NCI-H69 (cell line): Measurements from ENCODE around the gene GPATCH8.
"Not testable (repeated sequence)": the region's sequence is repeated elsewhere in the genome, so short reads cannot be mapped to it uniquely, and the experiment has no call there.

ENCODE experiments used
- DNase-seq: peaks from one replicate; lab custom pipeline; 2025; lab: John Stamatoyannopoulos, UW

Gene GPATCH8

DNA sequence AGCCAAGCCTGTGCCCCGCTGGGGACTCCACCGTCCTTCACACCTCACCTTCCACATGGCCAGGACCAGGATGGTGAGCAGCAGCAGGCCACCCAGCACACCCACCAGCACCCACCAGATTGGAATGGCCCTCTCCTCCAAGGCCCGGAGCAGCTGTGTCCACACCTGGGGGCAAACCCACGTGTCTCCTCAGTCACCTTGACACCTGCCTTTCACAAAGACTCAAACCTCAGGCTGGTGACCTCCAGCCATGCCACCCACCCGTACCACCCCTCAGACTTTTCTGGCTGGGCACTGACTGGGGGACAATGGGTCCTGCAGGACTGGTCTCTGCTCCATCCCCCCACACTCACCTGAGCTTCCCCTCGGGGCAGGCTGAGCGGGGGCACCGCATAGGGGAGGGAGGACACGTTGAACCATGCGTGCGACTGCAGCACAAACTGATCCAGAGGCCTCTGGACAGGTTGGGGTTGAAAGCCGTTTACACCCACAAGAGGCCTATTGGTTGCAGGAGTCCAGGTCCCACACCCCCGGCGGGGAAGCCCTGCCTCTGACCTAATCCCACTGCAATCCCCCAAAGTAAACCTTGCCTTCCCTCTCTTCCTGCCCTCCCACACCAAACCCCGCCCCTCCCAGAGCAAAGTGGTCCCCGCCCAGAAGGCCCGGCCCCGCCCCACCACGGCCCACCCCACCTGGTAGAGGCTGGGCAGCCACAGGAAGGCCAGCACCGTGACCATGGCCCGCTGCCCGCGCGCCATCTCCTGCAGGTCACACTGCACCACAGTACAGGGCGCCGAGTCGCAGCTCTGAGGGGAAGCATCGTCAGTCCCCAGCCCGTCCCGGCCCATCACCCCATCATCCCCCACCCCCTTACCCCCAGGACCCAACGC, 128.7 kb downstream of the GPATCH8 start:
- DNase-seq: no peak

- DNase-seq: no peak
These were observed 131.2 kb downstream of the GPATCH8 start for GRCh38 chr17:44372036-44372435.

DNA sequence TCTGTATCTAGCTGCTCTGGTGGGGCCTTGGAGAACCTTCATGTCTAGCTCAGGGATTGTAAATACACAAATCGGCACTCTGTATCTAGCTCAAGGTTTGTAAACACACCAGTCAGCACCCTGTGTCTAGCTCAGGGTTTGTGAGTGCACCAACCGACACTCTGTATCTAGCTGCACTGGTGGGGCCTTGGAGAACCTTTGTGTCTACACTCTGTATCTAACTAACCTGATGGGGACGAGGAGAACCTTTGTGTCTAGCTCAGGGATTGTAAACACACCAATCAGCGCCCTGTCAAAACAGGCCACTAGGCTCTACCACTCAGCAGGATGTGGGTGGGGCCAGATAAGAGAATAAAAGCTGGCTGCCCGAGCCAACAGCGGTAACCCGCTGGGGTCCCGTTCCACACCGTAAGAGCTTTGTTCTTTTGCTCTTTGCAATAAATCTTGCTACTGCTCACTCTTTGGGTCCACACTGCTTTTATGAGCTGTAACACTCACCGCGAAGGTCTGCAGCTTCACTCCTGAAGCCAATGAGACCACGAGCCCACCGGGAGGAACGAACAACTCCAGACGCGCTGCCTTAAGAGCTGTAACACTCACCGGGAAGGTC, 133.7 kb downstream of the GPATCH8 start:
- peak; percentile 69 for DNase-seq

DNA sequence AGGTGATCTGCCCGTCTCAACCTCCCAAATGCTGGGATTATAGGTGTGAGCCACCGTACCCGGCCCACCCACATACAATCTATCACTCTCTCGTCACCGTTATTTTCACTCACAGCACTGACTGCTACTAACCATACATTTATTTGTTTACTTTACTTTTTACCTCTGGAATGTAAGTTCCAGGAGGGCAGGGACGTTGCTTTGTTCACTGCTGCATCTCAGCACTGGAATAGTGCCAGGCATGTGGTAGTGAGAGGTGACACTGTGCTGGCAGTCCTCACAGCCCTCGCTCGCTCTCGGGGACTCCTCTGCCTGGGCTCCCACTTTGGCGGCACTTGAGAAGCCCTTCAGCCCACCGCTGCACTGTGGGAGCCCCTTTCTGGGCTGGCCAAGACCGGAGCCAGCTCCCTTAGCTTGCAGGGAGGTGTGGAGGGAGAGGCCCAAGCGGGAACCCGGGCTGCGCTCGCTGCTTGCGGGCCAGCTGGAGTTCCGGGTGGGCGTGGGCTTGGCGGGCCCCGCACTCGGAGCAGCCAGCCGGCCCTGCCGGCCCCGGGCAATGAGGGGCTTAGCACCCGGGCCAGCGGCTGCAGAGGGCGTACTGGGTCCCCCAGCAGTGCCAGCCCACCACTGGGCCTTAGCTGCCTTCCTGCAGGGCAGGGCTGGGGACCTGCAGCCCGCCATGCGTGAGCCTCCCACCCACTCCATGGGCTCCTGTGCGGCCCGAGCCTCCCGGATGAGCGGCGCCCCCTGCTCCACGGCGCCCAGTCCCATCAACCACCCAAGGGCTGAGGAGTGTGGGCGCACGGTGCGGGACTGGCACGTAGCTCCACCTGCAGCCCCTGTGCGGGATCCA, 134.6 kb downstream of the GPATCH8 start:
- not testable (repeated sequence) for DNase-seq

GRCh38 chr17:44367231-44367979, 135.8 kb downstream of the GPATCH8 start:
- DNase-seq: no peak

DNA sequence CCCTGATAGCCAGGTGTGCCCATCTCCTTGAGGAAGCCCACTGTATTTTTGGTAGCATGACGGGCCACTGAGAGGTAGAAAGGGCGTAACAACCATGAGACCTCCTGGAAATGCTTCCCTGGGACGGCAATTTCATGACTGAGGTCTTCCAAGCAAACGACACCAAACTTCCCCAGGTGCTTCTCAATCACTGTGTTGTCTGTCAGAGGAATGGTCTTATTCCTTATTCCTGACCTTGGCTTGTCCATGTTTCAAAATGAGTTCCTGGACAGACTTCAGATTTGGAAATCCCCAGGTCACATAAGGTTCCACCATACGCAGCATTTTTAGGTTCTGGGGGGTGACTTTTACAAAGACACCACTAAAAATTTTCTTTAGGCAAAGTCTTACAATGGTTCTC, 138.2 kb downstream of the GPATCH8 start:
- not testable (repeated sequence) for DNase-seq

DNA sequence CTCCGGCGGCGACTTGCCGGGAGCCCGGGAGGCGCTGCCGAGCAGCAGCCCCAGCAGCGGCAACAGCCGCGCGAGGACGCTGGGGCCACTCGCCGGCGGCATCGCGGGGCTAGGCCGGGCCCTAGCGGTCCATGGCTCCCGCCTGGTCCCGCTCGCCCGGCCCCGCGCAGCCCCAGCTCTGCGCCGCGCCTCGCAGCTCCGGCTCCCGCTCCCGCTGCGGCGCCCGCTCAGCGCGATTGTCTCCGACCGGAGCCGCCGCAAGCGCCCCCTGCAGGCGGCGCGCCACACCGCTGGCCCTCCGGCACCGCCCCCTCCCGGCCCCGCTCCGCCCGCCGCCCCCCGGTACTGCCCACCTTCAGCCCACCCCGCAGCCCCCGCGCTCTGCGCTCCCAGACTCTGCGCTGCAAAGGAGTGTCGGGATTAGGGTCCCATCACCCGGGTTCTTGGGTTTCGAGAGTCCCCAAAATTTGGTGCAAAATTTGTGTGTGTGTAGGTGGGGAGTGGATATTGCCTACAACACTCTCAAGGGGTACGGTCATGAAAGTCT, 139.5 kb downstream of the GPATCH8 start, which contains the start of gene FAM171A2:
Gene FAM171A2, minus strand, starts transcription at position 241 of the 547 bp plus-strand sequence. Its CDS starts 139 bp downstream, at position 102.
- peak; percentile 87 for DNase-seq

- peak; percentile 80 for DNase-seq
These were observed 140.1 kb downstream of the GPATCH8 start for GRCh38 chr17:44362949-44363612.

DNA sequence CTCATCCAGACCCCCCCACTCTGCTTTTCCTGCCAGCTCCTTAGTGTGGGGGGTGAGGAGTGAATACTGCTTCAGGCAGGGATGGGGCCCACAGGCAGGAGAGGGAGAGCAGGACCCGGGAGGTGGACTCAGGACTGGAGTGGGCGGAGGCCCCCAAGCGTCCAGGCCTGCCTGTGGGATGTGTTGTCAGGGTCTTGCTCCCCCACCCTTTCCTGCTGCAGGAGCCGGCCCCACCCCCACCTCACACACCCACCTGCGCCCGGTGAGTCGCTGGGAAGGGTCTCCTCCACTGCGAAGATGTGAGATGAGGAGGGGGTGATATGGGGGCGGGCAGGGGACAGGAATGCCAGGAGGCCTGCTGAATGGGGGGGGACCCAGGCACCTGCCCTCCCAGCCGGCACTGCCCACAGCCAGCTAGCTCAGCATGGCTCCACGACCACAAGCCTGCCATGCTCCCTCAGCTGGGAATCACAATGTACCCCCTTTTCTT, 140.7 kb downstream of the GPATCH8 start:
- peak; percentile 36 for DNase-seq

- peak; percentile 57 for DNase-seq
These were observed 141.6 kb downstream of the GPATCH8 start for GRCh38 chr17:44361292-44362260.

DNA sequence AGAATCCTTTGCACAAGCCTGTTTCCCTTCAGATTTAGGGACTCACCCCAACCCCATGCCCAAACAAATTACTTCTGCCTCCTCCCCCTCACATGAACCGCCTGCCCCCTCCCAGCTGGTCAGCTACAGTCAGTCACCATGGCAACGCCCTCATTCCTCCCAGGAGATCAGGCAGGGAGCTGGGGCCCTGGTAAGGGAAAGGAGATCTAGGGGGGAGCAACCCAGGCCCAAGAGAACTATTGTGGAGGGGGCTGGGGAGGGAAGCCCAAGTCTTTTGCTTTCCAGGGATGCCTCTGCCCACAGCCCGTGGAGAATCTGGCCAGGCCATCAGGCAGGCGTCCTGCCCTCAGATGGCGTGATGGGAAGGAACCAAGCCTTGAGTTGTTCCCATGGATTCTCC, 142.4 kb downstream of the GPATCH8 start:
- peak; percentile 50 for DNase-seq

DNA sequence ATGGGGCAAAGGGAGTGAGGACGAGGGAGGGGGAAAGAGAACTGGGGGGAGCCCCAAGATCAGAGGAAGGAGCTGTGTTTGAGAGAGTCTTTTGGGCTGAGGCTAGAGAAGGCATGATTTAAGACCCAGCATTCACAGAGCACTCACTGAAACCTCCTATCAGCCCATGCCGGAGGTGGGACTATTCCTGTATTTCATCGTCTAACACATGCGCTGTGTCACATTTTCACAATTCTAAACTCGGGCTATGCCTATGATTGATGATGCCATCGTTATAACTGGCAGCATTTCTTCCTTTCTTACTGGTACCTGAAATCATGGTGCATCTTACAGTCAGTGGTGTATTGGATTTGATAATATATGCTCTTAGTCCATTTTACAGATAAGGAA, 143.1 kb downstream of the GPATCH8 start:
- no peak for DNase-seq

DNA sequence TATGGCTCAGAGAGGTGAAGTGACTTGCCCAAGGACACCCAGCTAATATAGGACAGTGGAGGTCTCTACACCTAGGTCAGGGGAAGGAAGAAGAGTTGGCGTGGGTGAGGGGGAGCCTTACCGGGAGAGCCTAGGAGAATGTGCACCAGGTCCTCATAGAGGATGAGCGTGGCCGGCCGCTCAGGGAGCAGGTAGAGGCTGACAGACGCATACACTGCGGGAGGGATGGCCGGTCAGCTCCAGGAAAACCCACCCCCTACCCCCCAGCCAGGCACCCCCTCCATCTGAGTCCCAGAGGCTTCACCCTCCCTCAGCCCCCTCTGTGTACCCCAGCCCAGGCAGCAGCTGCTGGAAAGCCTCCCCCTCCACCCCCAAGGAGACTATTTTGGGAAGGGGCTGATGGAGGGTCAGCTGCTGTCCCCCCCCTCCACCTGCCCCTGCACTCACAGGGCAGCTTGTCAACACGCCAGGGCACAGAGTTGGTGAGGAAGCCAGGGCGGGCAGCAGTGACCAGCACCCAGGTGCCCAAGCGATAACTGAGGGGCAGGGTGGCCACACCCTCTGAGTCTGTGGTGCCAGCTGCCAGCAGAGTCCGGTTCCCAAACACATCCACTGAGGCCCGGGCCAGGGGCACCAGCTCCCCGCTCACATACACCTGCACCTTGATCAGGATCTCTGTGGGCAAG, 143.6 kb downstream of the GPATCH8 start:
- DNase-seq: no peak

DNA sequence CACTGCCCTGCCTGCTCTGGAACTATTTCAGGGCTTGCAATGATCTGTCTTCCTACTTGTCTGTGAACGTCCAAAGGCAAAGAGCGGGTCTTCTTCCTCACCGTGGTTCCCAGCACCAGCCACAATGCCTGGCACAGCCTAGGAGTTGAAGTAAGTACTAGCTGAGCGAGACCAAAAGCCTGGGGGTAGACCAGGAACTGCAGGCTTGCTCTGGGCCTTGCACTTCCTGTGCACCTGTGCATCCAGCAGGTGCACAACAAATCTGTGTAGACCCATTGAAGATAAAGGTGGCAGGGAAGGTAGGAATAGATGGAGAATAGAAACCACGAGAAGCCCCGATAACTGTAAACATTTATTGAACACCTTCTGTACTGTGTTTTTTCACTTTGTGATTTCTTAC, 144.2 kb downstream of the GPATCH8 start:
- DNase-seq: no peak

DNA sequence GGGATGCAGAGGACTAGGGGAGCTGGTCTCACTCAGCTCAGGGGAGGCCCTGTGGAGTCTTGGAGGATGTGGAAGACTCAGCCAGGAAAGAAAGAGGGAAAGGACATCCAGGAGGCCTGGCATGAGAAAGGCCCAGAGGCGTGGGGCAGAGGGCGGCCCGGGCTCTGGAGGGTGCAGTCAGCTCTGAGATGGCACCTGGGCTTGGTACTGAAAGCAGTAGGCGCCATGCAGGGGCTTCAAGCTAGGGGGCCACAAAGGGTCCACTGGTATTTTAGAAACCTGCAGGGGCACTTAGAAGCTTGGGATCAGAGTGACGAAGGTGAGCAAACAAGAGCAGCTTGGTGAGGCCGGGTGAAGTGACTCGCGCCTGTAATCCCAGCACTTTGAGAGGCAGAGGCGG, 145.1 kb downstream of the GPATCH8 start:
- no peak for DNase-seq

- DNase-seq: no peak
These were observed 147.0 kb downstream of the GPATCH8 start for GRCh38 chr17:44356241-44356640.

DNA sequence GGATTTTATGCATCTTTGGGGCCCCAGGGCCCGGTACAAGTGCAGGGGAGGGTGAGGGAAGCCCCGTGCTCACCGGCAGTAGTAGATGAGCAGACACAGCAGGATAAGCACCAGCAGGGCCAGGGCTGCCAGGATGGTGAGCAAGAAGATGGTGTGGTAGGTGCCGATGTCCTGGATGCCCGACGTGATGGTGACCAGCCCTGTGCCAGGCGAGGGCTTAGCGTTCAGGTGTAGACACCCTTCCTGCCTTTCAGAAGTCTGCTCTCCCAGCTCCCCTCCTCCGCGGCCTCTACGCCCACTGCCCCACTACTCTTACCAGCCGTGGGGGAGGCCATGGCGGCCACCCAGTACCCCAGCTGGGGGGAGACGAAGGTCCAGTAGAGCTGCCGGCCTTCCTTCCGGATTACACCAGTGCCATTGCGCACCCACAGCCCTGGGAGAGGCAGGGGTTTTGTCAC, 147.5 kb downstream of the GPATCH8 start:
- DNase-seq: no peak
